Calu3 (cell line): Measurements from ENCODE around the gene LSP1. TPM values are rescaled to one million over a fixed set of nuclear protein-coding genes. Genes with fewer than 3 reads are reported as not detected.

Experiments used
- BruUV-seq: library from RNA; stranded (reverse); fragments of 400-500 nt; replicated peaks from 2 replicates; lab custom pipeline; 2021; lab: Mats Ljungman, UMichigan
- CTCF ChIA-PET: fragments of 300-600 bp; sonication (Branson Sonifier 250); formaldehyde crosslinking; loops from one replicate; lab custom pipeline; 2022; ENCODE audit warnings: antibody characterized with exemption; lab: Charles Lee
- DNase-seq: peaks from one replicate; pipeline ENCODE4 v3.0.0; 2022
- H3K27ac Mint-ChIP-seq: one replicate; pipeline ENCODE4 v1.8.0; 2022; ENCODE audit warnings: mixed read lengths; ENCODE audit not compliant: unreplicated experiment
- H3K27me3 Mint-ChIP-seq: one replicate; pipeline ENCODE4 v1.8.0; 2022; ENCODE audit warnings: mixed read lengths; ENCODE audit not compliant: unreplicated experiment
- H3K36me3 Mint-ChIP-seq: one replicate; pipeline ENCODE4 v1.8.0; 2022; ENCODE audit warnings: mild to moderate bottlenecking, moderate library complexity, mixed read lengths; ENCODE audit not compliant: insufficient read depth, unreplicated experiment
- H3K4me1 Mint-ChIP-seq: one replicate; pipeline ENCODE4 v1.8.0; 2022; ENCODE audit warnings: mild to moderate bottlenecking, low read depth, mixed read lengths; ENCODE audit not compliant: unreplicated experiment
- H3K4me3 Mint-ChIP-seq: one replicate; pipeline ENCODE4 v1.8.0; 2022; ENCODE audit warnings: mild to moderate bottlenecking, low read depth, moderate library complexity, mixed read lengths; ENCODE audit not compliant: unreplicated experiment
- H3K9me3 Mint-ChIP-seq: one replicate; pipeline ENCODE4 v1.8.0; 2022; ENCODE audit warnings: low read depth, mixed read lengths; ENCODE audit not compliant: unreplicated experiment
- intact Hi-C: fragments of 100-400 bp; cut with micrococcal nuclease; formaldehyde crosslinking; loops from one replicate; pipeline ENCODE4 v1.10.0; 2022; ENCODE audit not compliant: unreplicated experiment
- total RNA-seq: library from RNA; stranded (reverse); gene quantifications from 2 replicates; pipeline ENCODE4 v1.2.3, GENCODE V29; 2022
- TF ChIP-seq, protein P1 (sequence below): fragments of 200-600 bp; IDR thresholded peaks from one replicate; pipeline ENCODE4 v1.8.0; 2022; ENCODE audit warnings: antibody characterized with exemption; ENCODE audit not compliant: unreplicated experiment

Gene LSP1
- total RNA-seq, 1 experiment from 2014 or later = not detected

DNA sequence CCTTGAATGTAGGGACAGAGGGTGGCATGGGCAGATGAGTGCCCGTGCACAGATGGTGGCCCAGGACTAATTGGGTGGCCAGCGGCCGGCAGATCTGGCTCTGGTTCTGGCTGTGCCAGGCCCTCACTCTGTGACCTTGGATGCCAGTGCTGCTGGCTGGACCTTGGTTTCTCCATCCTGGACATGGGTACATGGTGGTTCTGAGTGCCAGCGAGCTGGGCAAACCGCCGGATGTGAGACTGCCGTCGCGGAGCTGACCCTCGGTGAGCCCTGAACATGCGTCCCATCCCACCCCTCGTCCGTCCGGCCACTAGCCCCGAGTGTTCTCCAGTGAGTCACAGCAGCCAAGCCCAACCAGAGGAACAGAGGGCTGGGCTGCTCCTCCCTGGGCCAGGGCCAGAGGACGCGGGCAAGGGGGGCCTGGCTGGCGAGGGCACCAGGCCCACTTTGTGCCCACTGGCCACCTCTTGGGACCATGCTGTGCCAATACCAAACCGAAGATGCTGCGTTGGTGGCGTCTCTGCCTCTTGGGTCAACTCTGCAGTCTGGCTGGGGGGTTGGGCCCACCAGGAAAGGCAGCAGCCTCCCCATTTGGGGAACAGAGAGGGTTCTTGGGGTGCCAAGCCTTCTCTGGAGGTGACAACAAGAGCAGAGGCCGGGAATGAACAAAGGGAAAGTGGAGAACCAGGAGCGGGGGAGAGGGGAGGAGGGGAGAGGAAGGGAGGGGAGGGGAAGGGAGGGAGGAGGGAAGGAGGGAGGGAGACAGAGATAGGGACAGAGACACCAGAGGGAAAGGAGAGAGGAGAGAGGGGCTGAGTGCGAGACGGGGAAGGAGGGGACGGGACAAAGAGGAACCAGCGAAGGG lies 10.7 kb downstream of the LSP1 start:
- H3K27ac Mint-ChIP-seq = no peak overlapping the region
- H3K27me3 Mint-ChIP-seq = peaks cover 5% of the 10 kb centered on the region
- intact Hi-C loops = no loop called here
- H3K4me1 Mint-ChIP-seq = peaks cover 19% of the 10 kb centered on the region
- CTCF ChIA-PET = interaction anchor here (0.6 kb wide), 1 partner anchor 184 kb away, joined by 4 read pairs; no protein-coding TSS in a partner anchor
- H3K4me3 Mint-ChIP-seq = no peak overlapping the region
- TF ChIP-seq, protein P1, sequence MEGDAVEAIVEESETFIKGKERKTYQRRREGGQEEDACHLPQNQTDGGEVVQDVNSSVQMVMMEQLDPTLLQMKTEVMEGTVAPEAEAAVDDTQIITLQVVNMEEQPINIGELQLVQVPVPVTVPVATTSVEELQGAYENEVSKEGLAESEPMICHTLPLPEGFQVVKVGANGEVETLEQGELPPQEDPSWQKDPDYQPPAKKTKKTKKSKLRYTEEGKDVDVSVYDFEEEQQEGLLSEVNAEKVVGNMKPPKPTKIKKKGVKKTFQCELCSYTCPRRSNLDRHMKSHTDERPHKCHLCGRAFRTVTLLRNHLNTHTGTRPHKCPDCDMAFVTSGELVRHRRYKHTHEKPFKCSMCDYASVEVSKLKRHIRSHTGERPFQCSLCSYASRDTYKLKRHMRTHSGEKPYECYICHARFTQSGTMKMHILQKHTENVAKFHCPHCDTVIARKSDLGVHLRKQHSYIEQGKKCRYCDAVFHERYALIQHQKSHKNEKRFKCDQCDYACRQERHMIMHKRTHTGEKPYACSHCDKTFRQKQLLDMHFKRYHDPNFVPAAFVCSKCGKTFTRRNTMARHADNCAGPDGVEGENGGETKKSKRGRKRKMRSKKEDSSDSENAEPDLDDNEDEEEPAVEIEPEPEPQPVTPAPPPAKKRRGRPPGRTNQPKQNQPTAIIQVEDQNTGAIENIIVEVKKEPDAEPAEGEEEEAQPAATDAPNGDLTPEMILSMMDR = no peak
- no peaks in the 10 kb centered on the region for H3K9me3 Mint-ChIP-seq
- H3K36me3 Mint-ChIP-seq = no peaks in the 10 kb centered on the region
- peak; percentile 86 for DNase-seq
- BruUV-seq = no TSS peak

- no peak for DNase-seq
- H3K27ac Mint-ChIP-seq = no peak overlapping the region
- CTCF ChIA-PET = no interaction called here
- no peaks in the 10 kb centered on the region for H3K36me3 Mint-ChIP-seq
- no peaks in the 10 kb centered on the region for H3K9me3 Mint-ChIP-seq
- intact Hi-C loops = no loop called here
- no TSS peak for BruUV-seq
- H3K4me1 Mint-ChIP-seq = peaks cover 19% of the 10 kb centered on the region
- no peak overlapping the region for H3K4me3 Mint-ChIP-seq
- H3K27me3 Mint-ChIP-seq = peaks cover 11% of the 10 kb centered on the region
- TF ChIP-seq, protein P1 = no peak
These were observed 11.3 kb downstream of the LSP1 start for GRCh38 chr11:1864231-1864630.

- Mint-ChIP-seq H3K9me3 (no peaks in the 10 kb centered on the region), H3K27ac (no peak overlapping the region), H3K27me3 (peaks cover 19% of the 10 kb centered on the region), H3K4me1 (peaks cover 19% of the 10 kb centered on the region), H3K4me3 (no peak overlapping the region), H3K36me3 (no peaks in the 10 kb centered on the region)
- CTCF ChIA-PET = no interaction called here
- BruUV-seq = no TSS peak
- intact Hi-C loops = no loop called here
- TF ChIP-seq, protein P1 = no peak
- DNase-seq = no peak
These were observed 12.2 kb downstream of the LSP1 start for GRCh38 chr11:1864831-1865665.

DNA sequence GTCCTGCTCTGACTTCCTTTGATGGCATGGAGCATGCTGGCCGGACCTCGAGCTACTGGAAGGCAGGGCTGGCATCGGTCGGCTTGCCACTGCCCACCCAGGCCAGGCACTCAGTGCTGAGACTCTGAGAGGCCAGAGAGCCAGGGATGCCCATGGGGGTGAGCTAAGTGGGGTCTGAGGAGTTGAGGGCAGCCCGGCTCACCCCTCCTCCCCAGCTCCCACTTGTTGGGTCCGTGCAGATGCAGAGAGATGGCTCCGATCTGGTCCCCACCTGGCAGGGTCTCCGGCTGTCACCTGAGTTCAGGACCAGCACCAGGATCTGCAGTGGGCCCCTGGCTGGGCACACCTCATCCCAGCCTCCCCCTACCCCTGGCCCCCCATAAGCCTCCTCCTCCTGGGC lies 13.3 kb downstream of the LSP1 start:
- no TSS peak for BruUV-seq
- intact Hi-C loops = no loop called here
- peaks cover 31% of the 10 kb centered on the region for H3K27me3 Mint-ChIP-seq
- peaks cover 19% of the 10 kb centered on the region for H3K4me1 Mint-ChIP-seq
- no peak for DNase-seq
- TF ChIP-seq, protein P1 = no peak
- no peaks in the 10 kb centered on the region for H3K9me3 Mint-ChIP-seq
- CTCF ChIA-PET = no interaction called here
- no peaks in the 10 kb centered on the region for H3K36me3 Mint-ChIP-seq
- H3K27ac Mint-ChIP-seq = no peak overlapping the region
- no peak overlapping the region for H3K4me3 Mint-ChIP-seq
